AG08395 (cell line): ENCODE results near the gene ACSL1.

Experiments
- DNase-seq: peaks from one replicate; pipeline ENCODE4 v3.0.0; 2012; ENCODE audit warnings: mixed read lengths, low spot score

Gene ACSL1

DNA sequence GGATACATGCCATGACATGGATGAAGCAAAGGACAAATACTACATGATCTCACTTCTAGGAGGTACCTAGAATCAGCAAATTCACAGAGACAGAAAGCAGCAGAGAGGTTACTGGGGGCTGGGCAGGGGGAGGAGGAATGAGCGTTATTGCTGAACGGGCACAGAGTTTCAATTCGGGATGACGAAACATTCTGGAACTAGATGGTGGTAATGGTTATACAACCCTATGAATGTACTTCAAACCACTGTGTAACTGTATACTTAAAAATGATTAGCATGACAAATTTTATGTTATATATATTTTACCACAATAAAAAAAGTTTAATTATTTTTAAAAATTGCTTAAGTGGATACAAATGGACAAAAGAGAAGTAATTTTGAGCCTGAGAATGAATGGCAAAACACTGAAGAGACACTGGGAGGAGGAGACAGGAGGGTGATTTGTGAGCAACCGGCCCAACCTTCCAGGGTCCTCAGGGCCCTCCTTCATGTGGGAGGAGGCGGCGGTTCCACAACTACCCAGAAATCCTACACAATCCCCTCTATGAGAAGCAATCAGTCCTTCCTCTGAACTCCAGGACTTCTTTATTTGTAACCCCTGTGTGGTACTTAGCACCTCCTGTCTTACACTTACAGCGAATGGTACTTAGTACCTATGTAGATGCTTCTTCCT lies 14.1 kb downstream of the ACSL1 start:
- no peak for DNase-seq

DNA sequence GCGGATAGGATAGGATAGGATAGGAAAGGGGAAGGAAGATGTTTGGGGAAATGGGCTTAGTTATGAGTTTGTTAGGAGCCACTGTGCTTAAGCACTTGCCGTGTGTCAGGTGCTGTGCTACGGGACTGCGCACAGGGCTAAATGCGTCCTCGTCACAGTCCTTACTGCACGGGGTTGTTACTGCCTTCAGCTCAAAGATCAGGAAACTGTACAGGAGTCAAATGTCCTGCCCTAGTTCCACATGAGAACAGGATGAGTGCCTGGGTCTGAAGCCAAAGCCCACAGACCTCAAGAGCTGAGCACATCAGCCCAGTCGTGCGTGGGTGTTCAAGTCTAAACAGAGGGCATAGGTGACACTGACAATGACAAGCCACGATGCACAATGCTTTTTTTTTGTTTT lies 15.0 kb downstream of the ACSL1 start:
- DNase-seq = no peak

DNA sequence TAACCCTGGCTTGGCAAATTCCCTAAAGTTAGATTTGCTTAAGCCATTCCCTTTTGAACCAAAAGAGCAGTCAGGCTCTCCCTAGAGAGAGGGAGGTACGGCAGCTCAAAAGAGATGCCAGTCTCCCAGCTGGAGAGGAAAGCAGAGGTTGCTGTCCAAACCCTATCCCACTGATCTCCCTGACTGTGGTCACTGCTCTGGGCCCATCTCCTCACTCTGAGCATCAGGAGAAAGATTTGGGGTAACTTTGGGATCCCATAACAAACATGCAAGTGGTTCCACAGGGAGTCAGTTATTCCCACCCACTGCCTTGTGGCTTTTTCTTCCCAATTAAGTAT lies 17.1 kb downstream of the ACSL1 start:
- peak; percentile 15 for DNase-seq

DNA sequence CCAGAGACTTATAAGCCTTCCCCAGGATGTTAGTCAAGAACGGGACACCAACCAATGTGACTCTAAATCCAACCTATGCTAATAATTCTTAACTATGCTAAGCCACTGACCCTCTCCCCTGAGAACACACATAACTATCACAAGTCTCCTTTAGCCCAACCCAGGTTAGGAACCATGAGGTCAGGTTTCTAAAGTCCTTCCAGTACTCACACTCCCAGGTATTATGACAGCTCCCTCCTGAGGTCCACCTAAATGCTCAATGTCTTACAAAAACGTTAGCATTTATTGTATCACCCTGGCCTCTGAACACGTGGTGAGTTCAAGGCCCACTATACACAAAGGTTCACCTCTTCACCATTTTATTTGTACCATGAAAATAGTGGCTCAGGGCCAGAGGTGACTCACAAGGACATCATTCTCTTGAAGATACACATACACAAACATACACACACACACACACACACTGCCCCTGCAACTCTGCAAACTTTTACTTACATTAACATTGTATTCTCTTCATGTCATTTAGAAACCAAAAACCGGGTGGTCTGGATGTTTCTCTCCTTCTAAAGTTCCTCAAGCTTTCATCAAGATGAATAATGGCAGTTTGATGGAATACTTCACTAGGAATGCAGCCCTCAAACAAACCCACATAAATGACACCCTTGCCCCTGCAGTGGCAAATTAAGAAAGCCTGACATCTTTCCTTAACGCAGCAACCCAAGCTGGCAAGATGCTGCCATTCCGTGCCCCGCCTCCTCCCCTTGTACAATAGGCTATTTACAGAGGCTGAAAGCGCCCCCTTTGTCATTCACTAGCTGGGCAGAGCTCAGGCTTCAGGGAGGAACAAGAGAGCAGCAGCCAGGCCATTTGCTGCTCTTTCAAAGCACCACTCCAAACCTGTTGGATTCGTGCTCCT lies 17.7 kb downstream of the ACSL1 start:
- no peak for DNase-seq

- DNase-seq = no peak
Measured at GRCh38 chr4:184807256-184807655, 18.5 kb downstream of the ACSL1 start.

DNA sequence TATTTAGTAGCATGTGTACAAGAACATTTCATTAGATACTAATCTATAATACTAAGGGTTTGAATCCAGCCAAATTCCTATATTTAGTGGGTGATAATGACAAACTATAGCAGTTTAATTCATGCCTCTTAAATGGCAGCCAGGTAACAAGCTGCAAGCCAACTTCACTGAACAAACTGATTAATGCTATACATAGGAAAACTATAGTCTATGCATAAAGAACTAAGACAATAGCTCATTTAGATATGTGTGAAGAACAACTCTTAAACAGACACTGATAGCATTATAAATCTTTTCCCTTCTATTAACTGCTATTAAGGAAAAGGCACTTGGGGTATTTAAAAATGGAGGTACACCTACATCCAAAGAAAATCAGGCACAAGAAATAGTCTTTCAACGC lies 19.1 kb downstream of the ACSL1 start:
- no peak for DNase-seq

- no peak for DNase-seq
Measured at GRCh38 chr4:184806229-184806550, 19.6 kb downstream of the ACSL1 start.

DNA sequence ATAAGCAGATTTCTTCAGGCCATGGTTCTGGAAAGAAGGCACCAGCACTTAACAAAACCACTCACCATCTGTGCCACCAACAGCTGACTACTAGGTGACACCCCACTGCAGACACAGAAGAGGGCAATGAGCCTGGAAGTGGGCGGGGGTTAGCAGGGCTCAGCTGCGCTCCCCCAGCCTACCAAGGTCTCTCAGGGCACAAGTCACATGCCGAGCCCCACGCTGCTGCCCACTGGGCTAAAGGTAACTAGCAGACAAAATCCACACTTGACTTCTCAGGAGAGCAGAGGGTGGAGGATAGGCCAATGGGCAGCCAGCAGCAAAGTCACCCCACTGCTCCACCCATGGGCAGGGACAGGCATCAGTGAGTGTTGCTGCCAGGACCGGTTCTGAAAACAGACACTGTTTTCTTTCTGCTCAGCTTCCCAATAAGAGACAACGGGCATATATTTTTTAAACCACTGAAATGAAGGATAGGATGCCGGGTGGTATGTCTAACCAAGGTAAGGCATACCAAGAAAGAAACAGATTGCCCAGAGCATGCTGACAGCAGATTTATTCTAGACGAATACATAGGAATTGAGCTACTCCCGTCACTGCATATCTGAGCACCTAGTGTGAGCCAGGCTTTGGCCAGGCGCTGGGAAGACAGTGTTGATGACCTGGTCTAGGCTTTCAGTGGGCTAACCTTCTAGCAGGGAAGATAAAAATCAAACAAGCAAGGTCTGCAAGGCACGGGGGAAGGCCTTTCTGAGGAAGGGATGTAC lies 20.1 kb downstream of the ACSL1 start:
- DNase-seq = no peak

DNA sequence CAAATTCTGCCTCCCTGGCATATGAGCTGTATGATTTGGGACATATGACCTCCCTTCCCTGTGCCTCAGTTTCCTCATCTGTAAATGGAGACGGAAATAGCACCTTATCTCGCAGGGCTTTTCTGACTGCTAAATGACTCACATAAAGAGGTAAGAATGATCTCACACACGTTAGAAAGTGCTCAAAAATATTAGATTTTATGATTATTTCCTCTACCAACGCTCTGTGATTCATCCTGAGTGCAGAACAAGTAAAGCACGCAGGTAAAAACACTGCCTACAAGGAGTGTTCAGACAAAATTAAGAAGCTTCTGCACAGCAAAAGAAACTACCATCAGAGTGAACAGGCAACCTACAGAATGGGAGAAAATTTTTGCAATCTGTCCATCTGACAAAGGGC lies 21.1 kb downstream of the ACSL1 start:
- DNase-seq = no peak

DNA sequence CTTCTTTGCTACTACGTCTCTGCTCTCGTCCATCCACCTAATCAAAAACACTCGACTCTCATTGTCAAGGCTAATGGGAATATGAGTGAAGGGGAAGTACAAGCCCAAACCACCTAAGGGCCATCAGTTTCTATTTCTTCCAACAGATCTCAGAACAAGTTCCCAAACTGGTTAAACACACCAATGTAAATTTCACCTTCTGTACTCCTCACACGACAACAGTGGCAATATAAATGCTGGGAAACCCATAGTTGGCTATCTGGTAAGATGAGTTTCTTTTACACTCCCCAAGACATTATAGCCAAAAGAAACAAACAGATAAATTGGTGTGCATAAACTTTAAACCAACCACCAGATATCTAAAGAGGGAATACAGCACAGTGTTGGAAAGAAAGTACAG lies 21.9 kb downstream of the ACSL1 start:
- DNase-seq = no peak

GRCh38 chr4:184803133-184803532 lies 22.6 kb downstream of the ACSL1 start:
- no peak for DNase-seq

GRCh38 chr4:184802697-184803015 lies 23.1 kb downstream of the ACSL1 start:
- peak; percentile 34 for DNase-seq

DNA sequence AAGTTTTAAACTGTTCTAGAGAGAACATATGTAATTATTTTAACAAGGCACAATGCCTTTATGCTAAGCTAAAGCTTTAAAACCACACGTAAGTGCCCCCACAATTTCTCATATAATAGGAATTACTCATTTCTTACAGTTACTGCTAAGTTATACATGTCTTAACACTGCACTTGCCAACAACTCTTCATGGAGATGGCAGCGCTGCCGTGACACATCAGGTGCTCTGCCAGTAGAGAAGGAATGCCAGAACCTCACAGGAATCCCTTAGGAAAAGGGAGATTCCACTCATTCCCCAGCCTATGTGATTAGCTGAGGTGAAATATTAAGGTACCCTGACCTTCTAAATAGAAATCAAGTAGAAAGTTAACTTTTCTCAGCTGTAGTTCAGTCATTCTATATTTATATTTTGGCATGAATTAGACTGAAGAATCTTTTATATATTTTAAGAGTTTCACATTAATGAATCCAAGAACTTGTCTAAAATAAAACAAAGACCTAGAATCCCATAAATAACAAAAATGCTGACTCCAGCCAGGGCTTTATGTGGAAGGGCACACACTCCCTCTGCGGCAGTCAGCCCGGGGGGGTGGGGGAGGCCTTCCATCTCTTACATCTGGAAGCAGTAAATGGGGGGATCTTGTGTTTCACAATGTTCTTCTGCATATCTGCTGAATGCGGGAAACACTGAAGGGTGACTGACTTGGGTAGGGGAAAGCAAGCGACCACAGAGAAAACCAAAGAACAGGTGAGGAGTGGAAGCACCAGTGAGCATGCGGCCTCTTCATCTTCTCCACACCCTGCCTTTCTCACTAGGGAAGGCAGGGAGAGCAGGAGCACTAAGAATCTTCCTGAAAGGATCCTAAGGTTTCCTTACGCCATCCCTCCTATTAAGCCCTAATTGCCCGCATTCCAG lies 23.7 kb downstream of the ACSL1 start:
- DNase-seq = peak; percentile 23

GRCh38 chr4:184798504-184798903 lies 27.3 kb downstream of the ACSL1 start:
- DNase-seq = no peak

DNA sequence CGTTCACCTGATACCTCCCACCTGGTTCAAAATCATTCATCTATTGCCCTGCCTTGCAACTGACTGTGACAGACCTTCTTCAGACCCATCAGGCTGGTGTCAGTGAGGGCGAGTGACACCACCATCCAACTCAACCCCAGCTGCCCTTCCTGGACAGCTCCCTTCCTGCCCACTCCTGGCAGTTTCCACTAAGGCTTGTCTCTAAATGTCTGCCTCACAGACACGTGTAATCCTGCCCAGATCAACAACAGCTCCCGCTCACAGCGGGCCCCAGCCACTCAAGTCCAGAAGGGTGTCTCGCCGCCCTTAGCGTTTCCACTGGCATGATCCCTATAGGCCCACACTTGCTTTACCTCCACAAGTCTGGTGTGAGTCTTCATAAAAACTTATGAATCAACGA lies 28.9 kb downstream of the ACSL1 start:
- no peak for DNase-seq

- no peak for DNase-seq
Measured at GRCh38 chr4:184795214-184795844, 30.4 kb downstream of the ACSL1 start.

DNA sequence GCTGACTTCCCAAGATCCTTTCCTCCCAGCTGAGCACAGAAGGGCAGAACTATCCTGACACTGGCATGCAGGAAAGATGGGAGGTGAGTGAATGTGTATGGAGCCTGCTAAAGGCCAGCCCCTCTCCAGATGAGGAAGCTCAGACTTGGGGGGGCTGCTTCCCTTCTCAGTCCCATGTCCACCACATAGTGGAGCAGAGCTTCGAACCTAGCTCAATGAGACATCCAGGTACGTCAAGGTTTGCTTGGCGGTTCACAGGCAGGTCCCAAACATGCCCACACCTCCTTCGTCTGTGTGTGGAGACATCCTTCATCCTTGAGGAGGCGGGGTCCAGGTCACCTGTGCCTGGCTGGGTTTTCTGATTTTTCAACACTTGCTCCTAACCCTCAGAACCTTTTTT lies 31.3 kb downstream of the ACSL1 start:
- no peak for DNase-seq

- DNase-seq = no peak
Measured at GRCh38 chr4:184793735-184794355, 31.9 kb downstream of the ACSL1 start.

DNA sequence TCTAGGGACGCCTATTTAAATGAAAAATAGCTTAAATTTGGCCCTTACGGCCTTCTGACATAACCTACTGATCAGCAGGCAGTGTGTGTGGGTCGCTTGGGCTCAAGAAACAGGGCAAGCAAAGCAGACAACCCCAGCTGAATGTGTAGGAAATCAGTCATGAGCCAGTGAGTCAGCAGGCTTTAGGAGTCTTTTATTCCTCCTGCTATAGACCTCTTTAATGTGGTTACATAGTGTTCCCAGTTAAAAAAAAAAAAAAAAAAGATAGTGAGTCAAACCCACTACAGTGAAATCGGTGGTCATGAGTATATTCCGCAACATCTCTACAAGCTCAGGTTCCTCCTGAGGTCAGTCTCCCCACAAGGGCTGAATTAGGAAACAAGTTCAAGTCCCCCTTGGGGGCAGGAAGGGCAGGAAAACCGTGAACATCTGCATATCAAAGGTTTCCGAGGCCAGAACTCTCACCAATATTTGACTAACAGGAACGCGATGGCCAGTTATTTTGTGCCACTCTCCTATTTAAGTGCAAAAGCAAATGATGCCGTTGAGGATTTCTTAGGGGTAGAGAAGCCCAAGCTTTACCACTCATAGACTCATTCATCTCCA lies 32.7 kb downstream of the ACSL1 start:
- peak; percentile 81 for DNase-seq

GRCh38 chr4:184792334-184792733 lies 33.4 kb downstream of the ACSL1 start:
- DNase-seq = no peak

- DNase-seq = no peak
Measured at GRCh38 chr4:184790826-184791225, 34.9 kb downstream of the ACSL1 start.
